Activated CD4-positive, alpha-beta T cell treated with anti-CD3 and anti-CD28 coated beads, Interleukin-2, amount 50 U/mL, for 4 hours (primary cell): Measurements from ENCODE around the gene TRIM71.
"Not testable (repeated sequence)": the region's sequence is repeated elsewhere in the genome, so short reads cannot be mapped to it uniquely, and the experiment has no call there.

Experiments
- DNase-seq, 2 experiments: peaks; one replicate each; pipeline ENCODE4 v3.0.0-alpha.2; 2020

TRIM71 gene

GRCh38 chr3:32820430-32820829 lies 2.6 kb downstream of the TRIM71 start:
- DNase-seq: no peak

DNA sequence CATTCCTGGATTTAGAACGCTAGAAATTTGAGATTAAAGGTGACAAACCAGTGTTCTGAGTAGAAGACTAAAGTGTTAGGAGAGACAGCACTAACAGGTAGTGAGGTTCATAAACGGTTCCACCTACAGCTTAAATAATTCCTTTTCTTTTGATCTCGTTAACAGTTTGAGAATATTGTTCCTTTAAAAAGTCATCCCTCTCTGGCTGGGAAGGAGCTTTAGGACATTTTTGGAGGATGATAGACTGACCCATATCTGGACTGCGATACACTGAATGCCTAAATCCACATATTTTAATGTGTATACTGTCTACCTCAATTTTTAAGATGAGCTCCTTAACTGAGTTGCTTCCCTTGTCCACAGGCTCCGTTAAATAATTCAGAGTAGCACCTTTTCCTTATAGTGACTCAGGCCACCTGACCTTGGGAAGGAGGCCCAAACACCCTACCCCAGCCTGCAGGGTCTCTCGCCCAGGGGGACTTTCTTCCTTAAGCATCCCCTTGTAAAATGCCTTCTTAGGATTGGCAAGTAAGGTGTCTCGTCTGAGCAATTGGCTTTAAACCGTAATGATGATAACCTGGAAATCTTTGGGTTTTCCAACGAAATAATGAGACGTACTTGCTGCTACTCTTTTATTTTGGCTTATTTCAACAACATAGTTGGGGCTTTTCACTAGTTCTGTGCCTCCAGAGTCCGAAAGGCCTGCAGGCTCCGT lies 3.3 kb downstream of the TRIM71 start:
- no peak for DNase-seq

DNA sequence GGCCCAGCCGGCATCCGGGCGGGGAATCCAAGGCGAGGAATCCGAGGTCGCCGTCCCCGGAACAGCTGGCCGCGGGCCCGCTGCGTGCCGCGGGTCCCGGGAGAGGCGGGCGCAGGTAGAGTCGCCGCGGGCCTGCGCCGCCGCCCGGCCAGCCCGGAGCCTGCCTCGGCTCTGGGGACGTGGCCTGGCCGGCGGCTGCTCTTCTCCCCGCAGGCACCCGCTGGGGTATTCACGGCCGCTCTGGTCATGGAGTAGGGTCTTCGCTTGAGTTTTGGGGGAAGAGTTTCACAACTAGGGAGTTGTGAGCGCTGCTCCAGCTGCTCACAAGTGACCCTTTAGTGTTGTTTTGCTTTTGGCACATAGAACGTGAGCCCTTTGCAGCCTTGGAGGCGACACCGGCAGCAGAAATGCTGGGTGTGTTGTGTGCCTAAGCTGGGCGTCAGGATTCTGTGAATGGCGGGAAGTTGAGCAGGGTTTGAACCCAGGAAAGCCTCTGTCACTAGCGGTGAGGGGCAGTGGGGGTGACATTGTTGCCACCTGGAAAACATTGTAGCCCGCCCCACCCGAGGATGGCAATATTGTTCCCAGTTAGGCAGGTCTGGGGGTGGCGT lies 4.0 kb downstream of the TRIM71 start:
- DNase-seq: no peak

- no peak for DNase-seq
Measured at GRCh38 chr3:32822609-32823498, 5.1 kb downstream of the TRIM71 start.

DNA sequence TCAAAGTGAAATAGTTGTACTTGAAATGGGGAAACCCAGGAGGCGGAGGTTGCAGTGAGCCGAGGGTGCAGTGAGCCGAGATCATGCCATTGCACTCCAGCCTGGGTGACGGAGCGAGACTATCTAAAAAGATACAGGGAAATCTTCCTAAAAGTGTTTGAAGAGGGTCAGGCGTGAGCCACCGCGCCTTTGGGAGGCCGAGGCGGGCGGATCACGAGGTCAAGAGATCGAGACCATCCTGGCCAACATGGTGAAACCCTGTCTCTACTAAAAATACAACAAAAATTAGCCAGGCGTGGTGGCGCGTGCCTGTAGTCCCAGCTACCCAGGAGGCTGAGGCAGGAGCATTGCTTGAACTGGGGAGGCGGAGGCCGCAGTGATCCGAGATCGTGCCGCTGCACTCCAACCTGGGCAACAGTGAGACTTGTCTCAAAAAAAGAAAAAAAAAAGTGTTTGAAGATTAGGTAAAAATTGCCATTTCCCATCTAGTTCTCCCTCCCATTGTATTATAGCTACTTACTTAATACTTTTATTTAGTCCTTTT lies 5.9 kb downstream of the TRIM71 start:
- not testable (repeated sequence) for DNase-seq

DNA sequence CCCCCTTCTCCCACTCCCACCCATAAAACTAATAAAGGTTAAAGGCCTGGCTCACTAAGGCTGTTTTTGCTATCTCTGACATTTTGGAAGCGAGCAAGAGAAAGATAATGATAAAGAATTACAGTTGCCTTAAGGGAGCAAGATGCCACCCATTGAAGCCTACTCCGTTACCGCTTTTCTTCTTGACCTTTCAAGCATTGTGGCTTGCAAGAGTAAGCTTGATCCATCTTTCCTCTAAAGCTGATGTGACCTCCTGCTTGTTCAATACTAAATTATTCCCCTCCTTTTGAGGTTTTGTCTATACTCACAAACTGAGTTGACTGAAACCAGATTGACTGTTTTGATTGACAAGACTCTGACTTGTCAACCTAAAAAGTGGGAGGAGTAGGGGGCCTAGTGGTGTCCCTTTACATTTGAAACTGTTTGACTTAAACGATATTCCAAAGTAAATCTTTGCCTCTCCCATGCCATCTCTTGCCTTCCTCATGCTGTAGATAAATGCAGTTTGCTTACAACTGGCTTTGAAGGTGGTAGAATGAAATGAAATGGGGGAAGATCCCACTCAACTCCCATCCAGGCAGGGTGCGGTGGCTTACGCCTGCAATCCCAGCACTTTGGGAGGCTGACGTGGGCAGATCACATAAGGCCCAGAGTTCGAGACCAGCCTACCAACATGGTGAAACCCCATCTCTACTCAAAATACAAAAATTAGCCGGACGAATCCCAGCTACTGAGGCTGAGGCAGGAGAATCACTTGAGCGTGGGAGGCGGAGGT lies 8.0 kb downstream of the TRIM71 start:
- no peak for DNase-seq

- DNase-seq: no peak
Measured at GRCh38 chr3:32831062-32831461, 13.3 kb downstream of the TRIM71 start.

DNA sequence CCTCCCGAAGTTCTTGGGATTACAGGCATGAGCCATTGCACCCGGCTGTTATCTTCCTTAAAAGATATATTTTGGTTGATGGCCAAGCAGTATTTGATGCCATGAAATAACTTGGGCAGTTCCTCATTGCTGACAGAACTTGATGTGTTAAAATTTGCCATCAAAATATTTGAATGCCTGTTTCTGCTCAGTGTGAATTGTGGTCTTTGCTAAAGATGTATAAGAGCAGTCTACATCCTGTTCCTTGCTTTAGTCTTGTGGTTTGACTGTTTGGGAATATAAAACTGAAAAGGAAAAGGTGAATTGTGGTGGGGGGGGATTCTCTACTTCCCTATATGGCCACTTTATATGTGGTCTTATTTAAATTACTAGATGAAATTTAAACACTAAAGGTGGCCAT lies 14.0 kb downstream of the TRIM71 start:
- no peak for DNase-seq

DNA sequence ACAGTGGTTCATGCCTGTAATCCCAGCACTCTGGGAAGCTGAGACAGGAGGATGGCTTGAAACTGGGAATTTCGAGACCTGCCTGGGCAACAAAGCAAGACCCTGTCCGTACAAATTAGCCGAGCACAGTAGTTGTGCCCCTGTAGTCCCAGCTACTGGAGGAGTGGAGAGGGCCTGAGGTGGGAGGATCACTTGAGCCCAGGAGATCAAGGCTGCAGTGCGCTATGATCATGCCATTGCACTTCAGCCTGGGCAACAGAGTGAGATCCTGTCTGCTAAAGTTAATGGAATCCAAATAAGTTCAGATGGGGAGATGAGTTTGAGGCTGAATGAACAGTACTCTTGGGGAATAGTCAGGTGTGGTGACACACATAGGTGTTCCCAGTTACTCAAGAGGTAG lies 14.4 kb downstream of the TRIM71 start:
- DNase-seq: no peak

DNA sequence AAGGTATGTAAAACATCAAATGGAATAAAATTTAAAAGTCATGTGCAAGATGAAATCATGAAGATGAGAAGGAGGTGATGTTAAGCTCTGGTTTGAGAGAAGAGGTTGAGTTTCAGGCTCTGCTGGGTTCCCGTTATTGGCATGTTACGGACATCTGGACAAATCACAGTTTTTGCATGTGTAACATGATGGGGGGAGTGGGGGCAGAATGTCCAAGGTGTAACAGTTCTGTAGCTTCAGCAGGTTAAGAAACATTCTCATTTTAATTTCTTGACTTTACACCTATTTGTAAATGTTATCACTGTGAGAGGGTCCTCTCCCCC lies 17.2 kb downstream of the TRIM71 start:
- no peak for DNase-seq

DNA sequence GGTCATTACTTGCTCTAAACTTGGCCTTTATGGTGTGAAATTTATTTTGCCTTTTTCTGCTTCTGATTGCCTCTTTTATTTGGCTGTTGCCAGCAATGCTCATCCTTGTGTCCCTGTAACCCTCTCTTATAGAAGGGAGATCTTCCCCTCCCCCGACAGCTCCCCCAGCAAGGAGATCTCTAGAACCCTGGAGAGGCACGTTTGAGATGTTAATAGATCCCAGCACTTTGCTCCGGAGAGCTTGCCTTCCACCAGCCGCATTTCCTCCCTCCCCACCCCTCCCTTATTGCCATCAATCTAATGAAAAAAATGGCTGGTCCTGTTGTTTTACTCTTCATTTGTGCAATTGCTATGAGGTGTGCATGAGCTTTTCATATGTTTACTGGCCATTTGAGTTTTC lies 18.2 kb downstream of the TRIM71 start:
- DNase-seq: no peak

DNA sequence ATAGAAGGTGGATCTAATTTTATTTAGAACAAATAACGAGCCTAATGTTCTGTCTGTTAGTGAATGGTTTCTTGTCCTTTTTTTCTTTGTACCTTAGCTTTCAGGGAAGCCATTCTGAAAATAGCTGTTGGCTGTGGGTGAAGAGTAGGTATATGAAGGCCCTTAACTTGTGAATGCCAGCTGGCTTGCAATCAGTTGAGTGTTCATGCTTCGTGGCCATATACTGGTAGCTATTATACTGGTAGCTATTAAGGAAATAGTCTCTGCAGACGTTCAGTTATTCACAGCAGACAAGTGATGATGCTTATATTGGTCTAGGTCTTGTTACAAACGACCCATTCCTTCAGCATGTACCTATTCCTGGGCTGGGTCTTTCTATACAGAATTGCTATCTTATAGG lies 18.8 kb downstream of the TRIM71 start:
- DNase-seq: no peak

DNA sequence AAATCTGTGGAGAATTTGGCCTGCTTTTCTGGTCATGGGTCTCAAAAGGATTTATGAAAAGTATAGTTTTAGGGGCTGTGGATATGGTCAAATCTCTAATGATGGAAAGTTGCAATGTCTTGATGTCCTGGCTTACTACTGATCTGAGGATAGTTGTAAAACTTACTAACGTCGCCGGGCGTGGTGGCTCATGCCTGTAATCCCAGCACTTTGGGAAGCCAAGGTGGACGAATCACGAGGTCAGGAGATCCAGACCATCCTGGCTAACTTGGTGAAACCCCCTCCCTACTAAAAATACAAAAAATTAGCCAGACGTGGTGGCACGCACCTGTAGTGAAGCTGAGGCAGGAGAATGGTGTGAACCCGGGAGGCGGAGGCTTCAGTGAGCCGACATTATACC lies 19.6 kb downstream of the TRIM71 start:
- DNase-seq: no peak

DNA sequence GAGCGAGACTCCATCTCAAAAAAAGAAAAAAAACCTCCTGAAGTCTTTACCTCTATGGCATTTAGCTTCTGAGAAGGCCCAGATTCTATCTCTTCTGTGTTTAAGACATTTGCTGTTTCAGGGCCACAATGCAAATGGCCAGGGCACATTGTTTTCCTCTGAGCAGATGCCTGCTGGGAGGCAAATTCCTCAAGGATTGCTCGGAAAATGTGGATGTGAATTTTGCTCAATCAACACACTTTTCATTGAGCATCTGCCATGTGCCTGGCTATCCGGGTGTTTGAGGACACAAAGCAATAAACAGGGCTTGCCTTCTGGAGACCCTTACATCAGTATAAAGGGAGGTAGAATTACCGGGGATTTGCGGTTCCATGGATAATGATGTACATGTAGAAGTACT lies 20.0 kb downstream of the TRIM71 start:
- no peak for DNase-seq

DNA sequence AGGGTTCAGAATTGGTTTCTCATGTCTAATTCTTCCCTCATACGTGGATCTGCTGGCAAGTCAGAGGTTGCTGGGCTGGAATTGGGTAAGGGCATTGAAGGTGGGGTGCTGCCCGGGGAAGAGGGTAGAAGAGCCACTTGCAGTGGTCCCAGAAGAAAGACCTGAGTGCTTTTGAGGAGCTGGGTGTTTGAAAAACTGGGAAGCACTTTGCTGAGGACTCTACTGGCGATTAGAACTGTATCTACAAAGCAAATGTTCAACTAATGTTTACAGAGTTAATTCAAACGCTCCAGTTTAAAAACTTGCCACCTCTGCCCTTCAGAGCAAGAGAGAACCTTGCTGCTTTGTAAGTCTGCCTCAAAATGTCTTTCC lies 21.9 kb downstream of the TRIM71 start:
- DNase-seq: no peak

DNA sequence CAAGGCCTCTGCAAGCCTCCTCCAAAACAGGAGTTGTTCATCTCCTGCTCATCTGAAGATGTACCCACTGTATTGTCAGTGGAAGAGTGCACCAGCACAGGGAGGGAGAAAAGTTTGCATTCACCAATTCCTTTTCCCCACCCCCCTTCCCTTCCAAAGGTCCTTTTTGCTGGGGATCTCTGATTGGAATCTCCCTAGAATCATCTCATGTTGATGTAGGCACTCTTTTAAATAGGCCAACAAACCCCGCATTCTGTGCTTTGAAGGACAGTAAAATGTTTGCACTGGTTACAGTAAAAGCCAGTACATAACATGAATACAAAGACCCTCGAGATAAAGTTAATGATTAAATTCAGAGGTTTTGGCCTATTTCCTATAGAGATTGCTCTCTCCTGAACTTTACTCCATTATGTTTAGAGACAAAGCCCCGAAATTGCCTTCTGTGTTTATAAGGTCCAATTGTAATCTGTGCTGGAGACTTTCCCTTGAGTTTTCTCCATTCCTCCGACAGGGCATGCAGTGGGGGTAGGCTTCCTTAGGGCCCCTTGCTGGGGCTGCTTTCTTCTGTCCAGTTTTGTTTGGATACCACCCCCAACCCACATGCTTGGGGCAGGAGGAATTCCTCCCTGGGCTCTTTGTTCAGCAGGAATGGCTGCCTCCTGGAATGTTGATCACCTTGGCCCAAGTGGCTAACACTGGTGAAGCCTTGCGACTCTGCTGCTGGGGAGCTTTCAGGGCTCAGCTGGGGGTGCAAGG lies 22.5 kb downstream of the TRIM71 start:
- no peak for DNase-seq

DNA sequence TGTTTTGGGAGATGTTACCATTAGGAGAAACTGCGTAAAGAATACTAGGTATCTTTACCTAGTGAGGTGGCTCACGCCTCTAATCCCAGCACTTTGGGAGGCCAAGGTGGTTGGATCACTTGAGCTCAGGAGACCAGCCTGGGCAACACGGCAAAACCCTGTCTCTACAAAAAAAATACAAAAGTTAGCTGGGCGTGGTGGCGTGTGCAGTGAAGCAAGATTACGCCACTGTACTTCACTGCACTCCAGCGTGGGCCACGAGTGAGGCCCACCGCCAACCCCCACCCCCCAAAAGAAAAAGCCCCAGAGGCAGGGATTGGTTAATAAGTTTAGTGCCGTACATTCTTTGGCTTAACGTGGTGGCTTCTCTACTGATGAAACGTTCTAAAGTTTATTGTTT lies 23.5 kb downstream of the TRIM71 start:
- DNase-seq: no peak

DNA sequence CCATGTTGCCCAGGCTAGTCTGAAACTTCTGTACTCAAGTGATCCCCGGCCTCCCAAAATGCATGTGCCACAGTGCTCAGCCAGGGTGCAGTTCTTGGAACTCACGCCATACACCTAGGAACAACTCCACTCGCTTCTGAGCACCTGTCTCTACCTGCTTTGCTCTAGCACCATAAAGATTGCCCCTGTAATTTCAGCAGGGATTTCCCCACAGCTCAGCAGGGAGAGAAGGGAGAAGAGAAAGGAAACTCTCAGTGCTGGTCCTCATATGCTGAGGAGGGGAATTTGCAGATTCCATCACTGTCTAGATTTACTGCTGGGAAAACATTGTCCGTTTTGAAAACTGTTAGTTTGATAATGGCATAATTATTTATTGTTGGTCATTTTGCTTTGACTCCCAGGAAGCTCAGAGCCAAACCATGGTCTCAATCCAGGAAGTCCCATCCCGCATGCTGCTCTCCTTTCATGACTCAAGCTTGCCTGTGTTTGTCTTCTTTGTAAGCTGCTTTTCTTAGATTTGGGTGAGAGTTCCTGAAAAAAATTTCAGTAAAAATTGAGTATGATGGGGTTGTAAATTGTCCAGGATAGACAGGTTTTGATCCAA lies 24.2 kb downstream of the TRIM71 start:
- no peak for DNase-seq

DNA sequence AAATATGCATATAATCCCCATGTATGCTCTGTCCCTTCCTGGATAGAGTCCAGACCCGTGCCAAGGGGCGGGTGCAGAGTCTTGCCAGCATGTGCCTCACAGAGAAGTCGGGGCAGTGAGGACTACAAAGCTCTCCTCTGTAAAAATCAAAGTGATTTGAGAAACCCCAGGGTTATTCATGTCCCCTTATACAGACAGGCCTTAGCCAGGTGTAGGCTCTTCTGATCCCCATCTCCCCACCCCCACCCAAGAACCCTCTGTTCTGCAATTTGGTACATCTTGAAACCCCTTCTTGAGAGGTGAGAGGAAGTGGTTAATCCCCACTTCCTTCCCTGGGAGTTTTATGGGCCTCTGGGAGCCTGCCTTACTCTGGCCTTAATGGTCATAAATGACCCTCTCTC lies 24.7 kb downstream of the TRIM71 start:
- no peak for DNase-seq

- no peak for DNase-seq
Measured at GRCh38 chr3:32842987-32843386, 25.2 kb downstream of the TRIM71 start.

DNA sequence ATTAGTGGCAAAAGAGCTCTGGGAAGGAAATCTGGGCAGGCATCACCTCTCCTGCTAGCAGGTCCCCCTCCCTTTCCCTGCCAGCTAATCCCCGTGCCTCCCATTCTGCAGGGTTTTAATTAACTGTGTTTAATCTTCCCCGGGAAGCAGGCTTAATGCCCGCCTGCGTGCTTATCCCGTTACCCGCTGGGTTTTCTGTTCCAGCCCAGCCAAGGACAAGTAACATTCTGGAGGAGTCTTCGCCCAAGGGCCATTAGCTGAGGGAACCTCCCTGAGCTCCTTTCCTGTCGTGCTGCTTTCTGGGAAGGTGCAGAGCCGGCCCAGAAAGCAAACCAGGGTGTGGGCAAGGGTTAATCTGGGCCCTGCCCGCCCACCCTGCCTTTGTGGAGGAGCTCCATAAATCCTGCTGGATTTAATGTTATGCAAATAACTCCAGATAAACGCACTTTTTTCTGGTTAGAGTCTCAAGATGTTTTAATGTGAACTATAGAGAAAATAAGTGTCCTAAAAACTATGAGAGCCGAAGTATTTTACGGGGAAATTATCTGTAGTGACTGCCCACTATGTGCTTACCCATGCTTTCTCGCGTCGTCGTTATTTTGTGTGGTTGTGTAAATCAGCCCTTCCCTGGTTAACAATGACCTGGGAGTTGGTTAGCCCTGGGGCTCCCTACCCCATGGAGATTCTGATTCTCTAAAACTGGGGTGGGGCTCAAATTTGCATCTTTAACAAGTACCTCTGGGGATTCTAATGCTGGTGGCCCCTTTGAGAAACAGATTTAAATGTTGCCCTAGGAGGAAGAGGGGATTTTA lies 25.9 kb downstream of the TRIM71 start:
- DNase-seq: no peak
